Renal cortical epithelial cell (primary cell): ENCODE results near the gene SNX27. TPM values are rescaled to one million over a fixed set of nuclear protein-coding genes. Genes with fewer than 3 reads are reported as not detected.
A peak's percentile ranks its signal among the peaks of the same experiment; 100 is the strongest.
"Not testable (repeated sequence)": the region's sequence is repeated elsewhere in the genome, so short reads cannot be mapped to it uniquely, and the experiment has no call there.

Experiments used
- DNase-seq: peaks from one replicate; pipeline ENCODE4 v3.0.0-alpha.2; 2011; ENCODE audit warnings: low read depth
- total RNA-seq: library from RNA; depleted of rRNA; stranded (reverse); fragments of >200 nt; gene quantifications from 2 replicates; pipeline ENCODE4 v1.2.3, GENCODE V29; 2014

The SNX27 gene
- total RNA-seq, 1 donor from 2014 or later, result 70.1 TPM

GRCh38 chr1:151639466-151639865 lies 27.6 kb downstream of the SNX27 start:
- peak; percentile 90 for DNase-seq

DNA sequence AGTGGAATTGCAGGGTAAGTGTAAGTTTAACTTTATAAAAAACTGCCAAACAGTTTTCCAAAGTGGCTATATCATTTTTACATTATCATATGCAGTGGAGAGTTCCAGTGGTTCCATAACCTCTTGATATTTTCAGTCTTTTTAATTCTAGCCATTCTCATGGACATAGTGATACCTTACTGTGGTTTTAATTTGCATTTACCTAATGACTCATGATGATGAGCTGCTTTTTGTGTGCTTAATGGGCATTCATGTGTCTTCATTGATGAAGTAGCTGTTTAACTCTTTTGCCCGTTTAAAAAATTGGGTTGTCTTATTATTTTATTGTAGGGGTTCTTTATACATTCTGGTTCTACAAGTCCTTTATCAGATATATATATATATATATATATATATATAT lies 29.4 kb downstream of the SNX27 start:
- no peak for DNase-seq

DNA sequence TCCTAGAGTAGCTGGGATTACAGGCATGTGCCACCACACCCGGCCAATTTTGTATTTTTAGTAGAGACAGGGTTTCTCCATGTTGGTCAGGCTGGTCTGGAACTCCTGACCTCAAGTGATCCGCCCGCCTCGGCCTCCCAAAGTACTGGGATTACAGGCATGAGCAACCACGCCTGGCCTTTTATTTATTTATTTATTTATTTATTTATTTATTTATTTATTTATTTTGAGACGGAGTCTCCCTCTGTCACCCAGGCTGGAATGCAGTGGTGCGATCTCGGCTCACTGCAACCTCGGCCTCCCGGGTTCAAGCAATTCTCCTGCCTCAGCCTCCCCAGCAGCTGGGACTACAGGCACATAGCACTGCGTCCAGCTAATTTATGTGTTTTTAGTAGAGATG lies 31.2 kb downstream of the SNX27 start:
- not testable (repeated sequence) for DNase-seq

GRCh38 chr1:151644001-151644400 lies 32.2 kb downstream of the SNX27 start:
- no peak for DNase-seq

DNA sequence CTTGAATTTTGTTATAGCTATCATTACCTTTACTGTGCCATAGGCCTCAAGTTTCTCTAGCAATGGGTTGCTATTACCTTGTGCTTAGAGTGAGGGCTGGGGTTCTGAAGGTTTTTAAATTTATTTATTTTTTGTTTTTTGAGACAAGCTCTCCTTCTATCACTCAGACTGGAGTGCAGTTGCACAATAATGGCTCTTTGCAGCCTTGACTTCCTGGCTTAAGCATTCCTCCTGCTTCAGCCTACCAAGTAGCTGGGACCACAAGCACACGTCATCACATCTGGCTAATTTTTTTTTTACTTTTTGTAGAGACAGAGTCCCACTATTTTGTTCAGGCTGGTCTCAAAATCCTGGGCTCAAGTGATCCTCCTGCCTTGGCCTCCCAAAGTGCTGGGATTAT lies 41.5 kb downstream of the SNX27 start:
- peak; percentile 40 for DNase-seq

DNA sequence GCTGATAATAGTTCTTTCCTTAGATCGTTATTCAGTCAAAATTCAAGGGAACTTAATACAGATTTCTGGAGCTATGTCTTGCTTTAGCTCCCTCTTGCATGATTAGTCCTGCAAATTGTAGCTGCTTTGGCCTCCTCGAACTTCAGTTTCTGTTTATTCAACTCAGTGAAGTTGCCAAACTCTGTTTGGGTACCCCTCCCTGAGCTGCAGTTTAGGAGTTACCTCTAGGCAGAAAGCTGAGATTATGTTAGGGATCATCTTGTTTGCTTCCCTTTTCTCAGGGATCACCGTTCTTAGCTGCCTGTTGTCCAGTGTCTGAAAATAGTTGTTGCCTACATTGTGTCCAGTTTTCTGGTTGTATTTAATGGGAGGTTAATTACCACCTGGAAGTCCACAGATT lies 43.5 kb downstream of the SNX27 start:
- DNase-seq, result no peak

DNA sequence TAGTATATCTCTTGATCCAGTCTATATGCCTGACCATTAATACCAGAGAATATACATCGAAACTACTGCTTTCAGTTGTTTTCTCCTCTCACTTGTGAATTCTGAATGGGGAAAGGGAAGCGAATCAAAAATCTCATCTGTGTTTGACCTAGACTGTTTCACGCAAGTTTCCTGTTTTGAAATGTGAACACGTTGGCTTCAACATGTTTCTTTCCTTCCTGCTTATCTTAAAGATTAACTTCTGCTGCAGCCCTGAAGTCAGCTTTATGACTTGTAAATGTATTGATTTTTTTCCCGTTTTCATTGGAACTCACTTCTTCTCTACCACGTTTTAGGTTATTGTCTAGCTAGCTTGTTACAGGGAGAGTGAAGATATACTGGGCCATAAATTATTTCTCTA lies 49.9 kb downstream of the SNX27 start:
- DNase-seq, result no peak

- no peak for DNase-seq
Measured at GRCh38 chr1:151668090-151668489, 56.2 kb downstream of the SNX27 start.

DNA sequence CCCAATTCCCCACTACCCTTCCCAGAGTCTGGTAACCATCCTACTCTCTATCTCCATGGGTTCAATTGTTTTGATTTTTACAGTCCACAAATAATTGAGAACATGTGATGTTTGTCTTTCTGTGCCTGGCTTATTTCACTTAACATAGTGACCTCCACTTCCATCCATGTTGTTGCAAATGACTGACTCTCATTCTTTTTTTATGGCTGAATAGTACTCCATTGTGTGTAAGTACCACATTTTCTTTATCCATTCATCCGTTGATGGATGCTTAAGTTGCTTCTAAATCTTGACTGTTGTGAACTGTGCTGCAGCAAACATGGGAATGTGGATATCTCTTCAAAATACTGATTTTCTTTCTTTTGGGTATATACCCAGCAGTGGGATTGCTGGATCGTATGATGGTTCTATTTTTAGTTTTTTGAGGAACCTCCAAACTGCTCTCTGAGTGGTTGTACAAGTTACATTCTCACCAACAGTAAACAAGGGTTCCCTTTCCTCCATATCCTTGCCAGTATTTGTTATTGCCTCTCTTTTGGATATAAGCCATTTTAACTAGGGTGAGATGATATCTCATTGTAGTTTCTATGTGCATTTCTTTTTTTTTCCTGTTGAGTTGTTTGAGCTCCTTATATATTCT lies 58.3 kb downstream of the SNX27 start:
- DNase-seq, result not testable (repeated sequence)

- DNase-seq, result no peak
Measured at GRCh38 chr1:151673407-151673806, 61.6 kb downstream of the SNX27 start.

GRCh38 chr1:151680391-151680790 lies 68.5 kb downstream of the SNX27 start:
- peak; percentile 67 for DNase-seq

- peak; percentile 95 for DNase-seq
Measured at GRCh38 chr1:151680826-151681225, 69.0 kb downstream of the SNX27 start.

DNA sequence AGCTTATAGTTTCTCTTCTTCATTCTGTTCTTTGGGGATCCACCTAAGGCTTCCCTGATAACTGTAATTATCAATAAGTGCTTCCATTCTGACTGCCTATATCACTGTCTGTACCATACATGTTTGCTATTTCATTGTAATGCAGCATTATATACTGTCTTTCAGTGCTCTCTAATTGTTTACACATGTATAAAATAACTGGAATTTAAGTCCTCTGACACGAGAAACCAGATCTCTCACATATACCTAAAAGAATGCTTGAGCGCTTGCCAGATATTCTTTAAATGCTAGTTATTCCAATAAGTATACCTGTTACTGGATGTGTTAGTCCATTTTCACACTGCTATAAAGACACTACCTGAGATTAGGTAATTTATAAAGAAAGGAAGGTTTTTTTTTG lies 70.1 kb downstream of the SNX27 start:
- no peak for DNase-seq

DNA sequence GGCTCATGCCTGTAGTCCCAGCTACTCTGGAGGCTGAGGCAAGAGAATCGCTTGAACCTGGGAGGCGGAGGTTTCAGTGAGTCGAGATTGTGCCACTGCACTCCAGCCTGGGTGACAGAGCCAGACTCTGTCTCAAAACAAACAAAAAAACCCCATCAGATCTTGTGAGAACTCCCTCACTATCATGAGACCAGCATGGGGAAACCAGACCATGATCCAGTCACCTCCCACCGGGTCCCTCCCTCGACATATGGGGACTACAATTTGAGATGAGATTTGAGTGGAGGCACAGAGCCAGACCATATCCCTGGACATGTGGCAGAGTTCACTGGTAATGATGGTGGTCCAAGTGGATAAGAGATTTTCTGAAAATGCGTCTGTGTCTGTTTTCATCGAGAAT lies 71.1 kb downstream of the SNX27 start:
- not testable (repeated sequence) for DNase-seq

- DNase-seq, result no peak
Measured at GRCh38 chr1:151684128-151684527, 72.3 kb downstream of the SNX27 start.

- no peak for DNase-seq
Measured at GRCh38 chr1:151686561-151686960, 74.7 kb downstream of the SNX27 start.

GRCh38 chr1:151689494-151689893 lies 77.6 kb downstream of the SNX27 start:
- DNase-seq, result no peak

DNA sequence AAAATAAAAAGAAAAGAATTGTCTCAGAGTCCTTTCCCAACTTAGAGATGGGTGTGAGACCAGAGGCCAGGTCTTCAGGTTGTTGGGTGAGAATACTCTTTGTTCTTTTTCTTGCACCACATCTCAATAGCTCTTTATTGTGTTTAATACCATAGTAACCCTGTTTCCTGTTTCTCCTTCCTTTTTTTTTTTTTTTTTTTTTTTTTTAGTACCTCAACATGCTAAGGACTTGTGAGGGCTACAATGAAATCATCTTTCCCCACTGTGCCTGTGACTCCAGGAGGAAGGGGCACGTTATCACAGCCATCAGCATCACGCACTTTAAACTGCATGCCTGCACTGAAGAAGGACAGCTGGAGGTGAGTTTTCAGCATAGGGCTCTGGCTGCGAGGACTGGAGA lies 80.4 kb downstream of the SNX27 start:
- DNase-seq, result no peak

DNA sequence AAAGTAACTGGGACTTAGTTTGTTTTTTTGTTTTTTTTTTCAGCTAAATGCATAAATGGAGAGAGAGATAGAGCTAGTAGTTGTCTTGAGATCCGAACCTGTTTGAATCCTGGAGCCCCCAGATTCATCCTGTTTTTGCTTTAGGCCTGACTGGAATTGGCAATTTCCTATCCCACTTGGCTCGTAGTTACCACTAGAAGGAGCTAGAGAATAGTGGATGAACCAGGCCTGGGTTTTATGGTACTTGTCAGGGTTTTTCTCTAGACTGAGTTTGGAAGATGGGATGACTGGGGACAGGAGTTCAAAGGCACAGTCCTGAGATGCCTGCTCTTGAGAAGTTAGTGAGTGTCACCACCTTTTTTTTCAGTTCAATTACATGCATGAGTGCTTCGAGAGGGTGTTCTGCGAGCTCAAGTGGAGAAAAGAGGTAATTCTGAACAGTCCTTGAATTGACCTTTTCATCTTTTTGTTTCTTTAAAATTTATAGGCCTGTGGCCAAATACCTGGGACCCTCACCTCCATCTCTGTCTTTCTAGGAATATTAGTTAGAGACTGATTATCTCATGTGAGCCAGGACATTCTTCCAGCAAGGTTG lies 81.3 kb downstream of the SNX27 start:
- peak; percentile 52 for DNase-seq

DNA sequence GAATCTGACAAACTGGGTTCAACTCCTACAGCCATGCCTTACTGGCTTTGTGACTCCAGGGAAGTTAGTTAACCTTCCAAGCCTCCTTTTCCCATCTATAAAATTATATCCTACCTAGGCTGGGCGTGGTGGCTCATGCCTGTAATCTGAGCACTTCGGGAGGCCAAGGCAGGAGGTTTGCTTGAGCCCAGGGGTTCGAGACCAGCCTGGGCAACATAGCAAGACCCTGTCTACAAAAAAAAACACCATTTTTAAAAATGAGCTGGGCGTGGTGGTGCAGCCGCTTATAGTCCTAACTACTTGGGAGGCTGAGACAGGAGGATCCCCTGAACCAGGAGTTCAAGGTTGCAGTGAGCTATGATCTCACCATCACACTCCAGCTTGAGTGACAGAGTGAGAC lies 89.7 kb downstream of the SNX27 start:
- DNase-seq, result no peak

DNA sequence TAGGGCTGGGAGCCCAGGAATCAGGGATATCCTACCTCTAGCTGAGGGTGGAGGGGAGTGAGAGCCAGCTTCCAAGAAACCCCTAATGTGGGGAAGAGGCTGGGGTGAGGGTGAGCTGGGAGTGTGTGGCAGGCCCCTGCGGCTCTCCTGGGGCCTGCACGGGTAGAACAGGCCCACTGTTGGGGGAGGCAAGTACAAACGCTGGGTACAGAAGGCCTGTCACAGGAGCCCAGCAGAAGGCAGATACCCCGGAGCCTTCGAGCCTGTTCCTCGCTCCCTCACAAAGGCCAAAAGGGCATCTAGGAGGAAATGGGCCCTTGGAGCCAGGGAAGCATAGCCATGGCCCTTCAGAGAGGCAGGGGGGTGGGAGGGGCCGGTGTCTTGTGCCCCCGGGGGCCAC lies 91.1 kb downstream of the SNX27 start:
- DNase-seq, result no peak

GRCh38 chr1:151703813-151704212 lies 92.0 kb downstream of the SNX27 start:
- no peak for DNase-seq

- DNase-seq, result no peak
Measured at GRCh38 chr1:151704246-151704645, 92.4 kb downstream of the SNX27 start.

DNA sequence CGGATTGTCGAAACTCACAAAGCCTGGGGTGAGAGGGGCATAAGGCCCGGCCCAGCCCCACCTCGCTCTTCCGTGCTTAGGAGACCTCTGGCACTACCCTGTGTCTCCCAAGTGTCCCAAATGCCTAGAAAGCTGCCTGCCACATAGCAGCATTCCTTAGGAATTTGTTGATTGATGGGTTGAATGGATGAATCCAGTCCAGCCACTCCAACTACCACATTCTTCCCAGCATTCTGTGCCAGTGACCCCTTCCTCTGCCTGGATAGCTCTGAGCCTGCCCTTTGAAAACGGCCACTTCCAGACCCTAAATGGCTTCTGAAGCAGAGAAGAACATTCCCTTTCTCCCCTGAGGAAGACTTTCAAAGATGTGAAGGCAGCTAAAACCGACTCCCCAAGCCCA lies 93.3 kb downstream of the SNX27 start:
- no peak for DNase-seq
